GM21360 (cell line): ENCODE results near the gene ADGRG1.
"Not testable (repeated sequence)": the region's sequence is repeated elsewhere in the genome, so short reads cannot be mapped to it uniquely, and the experiment has no call there.

Experiments used
- ATAC-seq: cut with Tn5 transposase; IDR thresholded peaks from one replicate; pipeline ENCODE4 v1.9.1; 2021; ENCODE audit warnings: mild to moderate bottlenecking, moderate library complexity; ENCODE audit not compliant: unreplicated experiment

The ADGRG1 gene

DNA sequence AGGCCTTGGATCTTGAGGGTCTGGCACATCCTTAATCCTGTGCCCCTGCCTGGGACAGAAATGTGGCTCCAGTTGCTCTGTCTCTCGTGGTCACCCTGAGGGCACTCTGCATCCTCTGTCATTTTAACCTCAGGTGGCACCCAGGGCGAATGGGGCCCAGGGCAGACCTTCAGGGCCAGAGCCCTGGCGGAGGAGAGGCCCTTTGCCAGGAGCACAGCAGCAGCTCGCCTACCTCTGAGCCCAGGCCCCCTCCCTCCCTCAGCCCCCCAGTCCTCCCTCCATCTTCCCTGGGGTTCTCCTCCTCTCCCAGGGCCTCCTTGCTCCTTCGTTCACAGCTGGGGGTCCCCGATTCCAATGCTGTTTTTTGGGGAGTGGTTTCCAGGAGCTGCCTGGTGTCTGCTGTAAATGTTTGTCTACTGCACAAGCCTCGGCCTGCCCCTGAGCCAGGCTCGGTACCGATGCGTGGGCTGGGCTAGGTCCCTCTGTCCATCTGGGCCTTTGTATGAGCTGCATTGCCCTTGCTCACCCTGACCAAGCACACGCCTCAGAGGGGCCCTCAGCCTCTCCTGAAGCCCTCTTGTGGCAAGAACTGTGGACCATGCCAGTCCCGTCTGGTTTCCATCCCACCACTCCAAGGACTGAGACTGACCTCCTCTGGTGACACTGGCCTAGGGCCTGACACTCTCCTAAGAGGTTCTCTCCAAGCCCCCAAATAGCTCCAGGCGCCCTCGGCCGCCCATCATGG, 35.7 kb downstream of the ADGRG1 start:
- ATAC-seq, result no peak

DNA sequence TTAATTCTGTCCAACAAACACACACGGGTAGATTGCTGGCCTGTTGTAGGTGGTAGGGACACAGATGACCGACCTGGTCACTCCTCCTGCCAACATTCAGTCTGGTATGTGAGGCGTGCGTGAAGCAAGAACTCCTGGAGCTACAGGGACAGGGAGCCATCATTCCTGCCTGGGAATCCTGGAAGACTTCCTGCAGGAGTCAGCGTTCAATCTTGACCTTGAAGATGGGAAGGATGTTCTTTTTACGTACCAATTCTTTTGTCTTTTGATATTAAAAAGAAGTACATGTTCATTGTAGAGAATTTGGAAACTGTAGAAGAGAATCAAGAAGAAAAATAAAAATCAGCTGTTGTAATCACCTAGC, 36.2 kb downstream of the ADGRG1 start:
- no peak for ATAC-seq

DNA sequence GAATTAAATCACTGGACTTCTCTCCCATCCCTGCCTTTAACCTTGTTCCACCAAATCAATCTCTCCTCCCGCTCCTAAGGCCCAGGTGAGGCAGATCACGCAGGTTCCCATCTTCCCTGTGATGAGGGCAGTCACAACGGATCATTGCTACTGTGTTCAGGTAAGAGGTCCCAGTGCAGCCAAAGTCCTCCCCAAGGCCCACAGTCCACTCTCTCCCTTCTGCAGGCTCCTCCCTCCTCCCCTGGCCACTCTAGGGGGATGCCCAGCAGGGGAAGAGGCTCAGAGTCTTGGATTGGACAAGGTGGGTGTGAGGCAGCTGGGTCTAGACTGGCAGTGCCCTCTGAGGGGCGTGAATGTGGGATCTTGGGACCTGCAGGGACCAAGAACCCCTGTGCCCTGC, 37.1 kb downstream of the ADGRG1 start:
- no peak for ATAC-seq

DNA sequence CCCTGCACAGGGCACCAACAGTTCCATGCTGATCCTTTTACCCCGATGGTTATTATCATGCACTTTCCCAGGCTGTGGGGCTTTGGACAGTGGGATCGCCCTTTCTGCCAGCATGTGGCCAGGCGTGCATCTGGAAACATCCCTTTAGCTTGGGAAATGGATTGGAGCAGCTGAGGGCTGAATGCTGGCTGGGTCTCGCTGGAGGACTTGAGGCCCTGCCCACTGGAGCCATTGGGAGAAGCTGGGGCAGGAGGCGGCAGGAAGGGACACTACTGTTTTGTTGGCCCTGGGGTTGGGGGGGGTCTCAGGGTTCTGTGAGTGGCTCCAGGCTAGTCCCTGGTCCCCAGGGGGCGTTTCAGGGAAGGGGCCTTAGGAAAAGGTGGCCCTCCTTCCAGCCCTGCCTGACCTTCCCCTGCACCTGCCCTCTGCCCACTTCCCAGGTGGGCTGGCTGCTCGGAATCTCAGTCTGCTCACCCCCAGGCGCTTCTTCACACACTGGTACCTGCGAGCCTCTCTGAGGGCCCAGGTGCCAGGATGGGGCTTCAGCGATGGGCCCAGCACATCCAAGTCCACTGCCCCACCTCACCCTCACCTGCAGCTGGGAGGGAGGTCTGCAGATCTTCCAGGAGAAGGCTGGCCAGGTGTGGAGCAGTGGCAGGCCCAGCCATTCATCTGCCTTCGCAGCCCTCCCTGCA, 38.1 kb downstream of the ADGRG1 start:
- ATAC-seq, result no peak

DNA sequence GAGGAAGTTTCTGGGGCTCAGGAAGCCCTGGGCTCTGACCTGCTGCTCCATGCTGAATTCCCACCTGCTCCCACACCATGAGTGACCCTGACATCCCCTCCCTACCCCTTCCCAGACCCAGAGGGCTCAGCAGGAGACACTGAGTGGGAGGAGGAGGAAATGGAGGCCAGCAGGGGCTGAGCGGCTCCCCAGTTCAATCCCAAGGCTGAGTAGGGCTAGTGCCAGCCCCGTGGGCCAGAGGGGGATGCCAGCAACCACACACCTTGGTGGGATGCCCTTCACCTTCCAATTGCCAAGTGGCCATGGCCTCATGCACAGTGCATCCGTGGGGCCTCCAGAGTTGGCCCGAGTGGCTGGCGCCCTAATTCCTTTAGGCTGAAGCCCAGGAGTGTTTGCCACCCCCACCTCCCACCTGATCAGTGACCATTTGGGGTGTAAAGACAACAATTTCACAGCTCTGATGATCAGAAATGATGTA, 38.7 kb downstream of the ADGRG1 start:
- no peak for ATAC-seq

DNA sequence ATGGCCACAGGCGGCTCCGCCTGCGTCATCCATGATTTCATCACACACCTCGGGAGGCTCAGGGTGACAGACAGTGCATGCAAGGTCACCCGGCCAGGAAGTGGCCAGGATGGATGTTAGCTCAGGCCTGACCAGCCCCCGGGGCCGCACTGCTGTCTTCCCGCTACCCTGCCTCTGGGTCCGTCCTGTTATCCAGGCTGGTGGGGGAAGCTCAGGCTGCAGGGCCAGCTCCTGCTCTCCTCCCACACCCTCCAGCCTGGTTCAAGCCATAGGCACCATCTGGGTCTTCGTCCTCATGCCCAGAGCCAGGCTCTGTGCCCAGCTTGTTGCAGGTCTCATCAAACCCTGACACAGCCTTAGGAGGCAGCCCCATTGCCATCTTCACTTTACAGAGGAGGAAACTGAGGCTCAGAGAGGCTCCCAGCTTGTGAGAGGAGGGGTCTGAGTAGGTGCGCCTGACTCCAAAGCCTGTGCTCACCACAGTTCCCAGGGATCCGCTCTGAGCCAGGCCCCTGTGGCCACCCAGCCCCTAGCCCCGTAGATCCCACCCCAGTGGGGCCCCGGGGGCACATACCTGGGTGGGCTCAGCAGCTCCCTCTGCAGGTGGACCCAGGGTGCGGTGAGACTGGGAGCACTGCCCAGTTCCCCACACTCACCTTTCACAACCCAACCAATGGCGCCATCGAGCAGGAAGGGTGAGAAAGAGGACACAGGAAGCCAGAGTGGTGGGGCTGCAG, 39.3 kb downstream of the ADGRG1 start:
- no peak for ATAC-seq

DNA sequence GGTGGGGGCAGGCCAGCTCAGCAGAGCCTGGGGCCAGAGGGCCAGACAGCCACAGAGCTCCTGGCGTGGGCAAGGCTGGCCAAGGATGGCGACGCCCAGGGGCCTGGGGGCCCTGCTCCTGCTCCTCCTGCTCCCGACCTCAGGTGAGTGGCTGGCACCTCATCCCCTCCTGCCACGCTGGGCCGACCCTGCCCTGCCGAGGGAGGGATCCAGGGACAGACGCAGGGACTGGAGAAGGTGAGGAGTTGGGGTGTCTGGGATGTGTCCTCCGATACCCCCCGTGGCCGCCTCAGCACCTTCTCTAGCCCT, 39.8 kb downstream of the ADGRG1 start, which contains the start of gene ADGRG3:
TSS of gene ADGRG3 (plus strand) at position 44 of the 309 bp plus-strand sequence. CDS start at position 86, 42 bp downstream.
- no peak for ATAC-seq

DNA sequence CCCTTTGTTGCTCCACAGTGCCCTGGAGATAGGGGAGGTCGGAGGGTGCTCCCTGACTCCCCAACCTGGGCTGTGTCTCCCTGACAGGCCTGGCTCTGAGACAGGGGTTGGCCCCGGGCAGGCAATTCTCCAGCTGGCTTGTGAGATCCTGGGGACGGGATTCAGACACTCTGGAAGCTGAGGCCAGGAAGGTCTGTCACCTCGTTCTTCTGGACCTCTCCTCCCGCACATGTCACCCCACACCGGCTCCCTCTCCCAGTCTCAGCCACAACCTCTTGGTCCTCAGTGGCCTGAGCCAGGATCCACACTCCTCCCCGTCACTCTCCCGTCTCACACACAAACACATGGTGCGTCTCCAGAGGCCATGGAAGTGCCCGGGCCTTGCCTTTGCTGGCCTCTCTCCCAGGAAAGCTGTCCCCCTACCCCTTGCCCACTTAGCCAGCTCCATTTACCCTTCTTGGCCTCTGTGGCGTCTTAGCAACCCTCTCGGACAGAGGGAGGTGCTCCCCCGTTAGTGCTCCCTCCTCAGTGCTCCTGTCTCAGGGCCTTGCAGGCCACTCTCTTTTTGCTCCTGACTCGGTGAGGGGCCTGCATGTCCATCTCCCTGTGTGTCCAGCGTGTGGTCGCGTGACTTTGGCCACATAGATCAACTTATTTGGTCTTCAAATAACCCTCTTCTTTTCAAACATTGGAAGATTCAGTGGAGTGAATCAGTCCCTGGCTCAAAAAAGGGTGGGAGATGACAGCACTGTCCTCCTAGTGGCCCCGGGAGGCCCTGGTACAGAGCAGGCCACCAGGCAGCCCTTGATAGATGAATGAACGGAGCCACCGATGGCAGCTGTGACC, 40.4 kb downstream of the ADGRG1 start:
- ATAC-seq, result no peak

DNA sequence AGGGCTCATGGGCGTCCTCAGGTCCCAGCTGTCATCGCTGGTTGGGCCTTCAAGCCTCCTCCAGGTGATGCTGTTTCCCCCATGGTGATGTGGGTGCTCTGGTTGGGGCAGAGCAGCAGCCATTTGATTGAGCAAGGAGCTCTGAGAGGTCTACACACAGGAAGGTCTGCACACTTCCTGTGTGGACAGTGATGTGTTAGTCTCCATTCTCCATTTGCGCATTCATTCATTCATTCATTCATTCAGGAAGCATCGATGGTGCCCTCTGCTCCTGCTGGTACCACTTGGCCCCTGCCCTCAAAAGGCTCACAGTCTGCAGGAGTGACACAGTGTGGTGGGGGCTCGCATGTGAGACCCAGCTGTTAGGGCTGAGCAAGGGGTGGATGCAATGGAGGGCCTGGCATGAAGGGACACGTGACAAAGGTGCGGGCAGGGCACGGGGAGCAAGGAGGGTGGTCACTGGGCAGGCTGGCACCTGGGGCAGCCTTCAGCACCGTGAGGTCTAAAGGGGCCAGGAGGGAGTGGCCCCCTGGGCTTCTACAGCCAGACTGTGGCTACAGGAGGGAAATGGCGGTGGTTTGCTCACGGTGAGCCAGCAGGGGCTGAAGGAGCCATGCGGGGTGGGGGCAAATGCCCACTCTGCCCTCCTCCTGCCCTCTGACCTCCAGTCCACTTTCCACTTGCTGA, 41.2 kb downstream of the ADGRG1 start:
- no peak for ATAC-seq

DNA sequence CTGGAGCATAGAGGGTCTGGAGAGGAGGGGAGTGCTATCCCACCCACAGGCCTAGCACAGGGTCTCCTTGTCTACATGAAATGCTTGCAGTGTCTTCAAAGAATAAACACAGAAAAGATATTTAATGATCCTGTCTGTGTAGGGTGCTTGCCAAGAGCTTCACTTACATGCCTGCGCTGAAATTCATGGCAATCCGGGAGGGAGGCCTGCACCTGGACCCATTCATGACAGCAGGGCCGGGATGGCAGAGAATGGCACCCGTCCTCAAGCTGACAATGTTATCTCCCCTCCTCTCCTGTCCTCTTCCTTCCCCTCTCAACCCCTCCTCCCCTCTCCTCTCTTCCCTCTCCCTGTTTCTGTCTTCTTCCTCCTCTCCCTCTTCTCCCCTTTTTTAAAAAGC, 41.8 kb downstream of the ADGRG1 start:
- no peak for ATAC-seq

DNA sequence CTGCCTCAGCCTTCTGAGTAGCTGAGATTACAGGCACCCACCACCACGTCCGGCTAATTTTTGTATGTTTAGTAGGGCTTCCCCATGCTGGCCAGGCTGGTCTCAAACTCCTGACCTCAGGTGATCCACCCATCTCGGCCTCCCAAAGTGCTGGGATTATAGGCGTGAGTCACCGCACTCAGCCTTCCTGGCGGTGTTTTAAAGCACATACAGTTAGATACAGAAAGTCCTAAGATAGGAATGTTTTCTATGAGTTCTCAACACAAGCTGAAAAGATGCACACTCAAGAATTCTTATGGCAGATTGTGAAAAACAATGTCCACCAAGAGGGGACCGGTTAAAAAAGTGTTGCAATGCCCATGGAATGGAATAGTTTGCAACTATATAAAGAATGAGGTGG, 43.0 kb downstream of the ADGRG1 start:
- not testable (repeated sequence) for ATAC-seq

DNA sequence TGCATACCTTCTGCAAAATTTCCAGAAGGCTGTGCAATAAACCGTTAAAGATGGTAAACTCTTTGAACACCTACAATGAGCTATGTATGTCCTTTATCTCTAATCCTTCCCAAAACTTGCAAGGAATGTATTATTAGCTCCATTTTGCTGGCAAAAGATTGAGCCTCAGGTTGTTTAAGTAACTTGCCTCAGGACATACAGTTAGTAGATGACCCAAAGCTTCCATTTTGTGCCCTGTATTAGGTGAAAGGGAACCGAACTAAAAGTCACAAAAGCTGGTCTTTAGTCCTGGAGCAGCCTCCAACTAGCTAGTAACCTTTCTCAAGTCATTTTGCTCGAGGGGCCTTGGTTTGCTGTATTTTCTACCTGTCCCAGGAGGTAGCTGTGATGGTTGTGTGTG, 44.0 kb downstream of the ADGRG1 start:
- no peak for ATAC-seq

DNA sequence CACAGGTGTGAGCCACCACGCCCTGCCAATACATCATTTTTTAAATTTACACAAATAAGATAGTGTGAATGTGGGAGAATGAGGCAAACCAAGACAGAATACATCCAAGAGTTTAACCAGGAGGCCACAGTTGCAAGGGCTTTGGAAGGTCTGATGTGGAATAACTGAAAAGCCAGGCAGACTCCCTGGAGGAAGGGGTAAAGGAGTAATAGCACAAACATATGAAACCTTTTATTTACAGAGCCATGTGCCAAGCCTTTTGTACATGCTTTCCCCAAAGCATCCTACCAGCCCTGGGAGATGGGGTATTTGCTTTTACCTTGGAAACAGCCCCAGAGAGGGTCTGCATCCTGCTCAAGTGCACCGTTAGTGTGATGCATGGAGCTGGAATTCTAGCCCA, 44.4 kb downstream of the ADGRG1 start:
- ATAC-seq, result no peak

DNA sequence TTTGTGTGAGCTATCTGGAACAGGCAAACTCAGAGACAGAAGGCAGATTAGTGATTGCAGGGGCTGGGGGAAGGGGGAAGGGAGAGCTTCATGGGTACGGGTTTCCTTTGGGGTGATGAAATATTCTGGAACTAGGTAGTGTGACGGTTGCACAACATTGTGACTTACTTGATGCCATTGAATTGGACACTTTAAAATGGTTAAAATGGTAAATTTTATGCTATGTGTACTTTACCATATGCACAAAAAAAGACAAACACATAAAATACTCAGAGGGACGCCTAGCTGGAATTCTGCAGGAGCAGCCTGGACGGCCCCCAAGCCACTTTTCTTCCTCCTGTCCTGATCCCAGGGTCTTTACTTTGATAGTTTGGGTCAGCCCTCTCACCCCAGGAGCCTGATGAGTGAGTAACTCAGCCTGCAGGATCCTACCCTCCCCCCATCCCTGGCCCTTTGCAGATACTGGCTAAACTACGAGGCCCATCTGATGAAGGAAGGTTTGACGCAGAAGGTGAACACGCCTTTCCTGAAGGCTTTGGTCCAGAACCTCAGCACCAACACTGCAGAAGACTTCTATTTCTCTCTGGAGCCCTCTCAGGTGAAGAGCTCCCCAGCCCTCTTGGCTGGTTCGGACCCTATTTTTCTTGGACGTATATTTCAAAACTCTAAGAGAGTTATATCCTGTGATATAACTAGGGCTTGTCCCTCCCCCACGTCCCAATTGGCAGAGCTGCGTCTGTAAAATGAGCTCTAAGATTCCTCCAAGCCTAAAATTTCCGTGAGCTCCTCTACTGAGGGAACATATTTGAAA, 47.5 kb downstream of the ADGRG1 start:
- no peak for ATAC-seq

DNA sequence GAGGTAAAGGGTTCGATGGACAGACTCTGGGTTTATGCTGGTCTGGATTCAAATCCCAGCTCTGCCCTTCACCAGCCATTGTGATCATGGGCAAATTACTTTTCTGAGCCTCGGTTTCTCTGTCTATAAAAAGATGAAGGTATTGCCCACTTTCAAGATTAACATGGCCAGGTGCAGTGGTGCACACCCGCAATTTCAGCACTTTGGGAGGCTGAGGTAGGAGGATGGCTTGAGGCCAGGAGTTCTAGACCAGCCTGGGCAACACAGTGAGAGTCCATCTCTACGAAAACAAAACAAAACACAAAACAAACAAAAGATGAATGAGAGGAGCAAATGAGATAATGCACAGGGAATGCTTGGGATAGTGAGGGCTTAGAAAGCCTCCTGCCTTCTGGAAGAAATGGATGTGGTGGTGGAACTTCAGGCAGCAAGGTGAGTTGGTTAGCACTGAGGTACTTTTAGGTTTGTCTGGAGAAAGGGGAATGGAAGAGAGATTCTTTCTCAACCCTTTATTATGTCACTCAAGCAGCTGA, 48.2 kb downstream of the ADGRG1 start:
- ATAC-seq, result no peak

DNA sequence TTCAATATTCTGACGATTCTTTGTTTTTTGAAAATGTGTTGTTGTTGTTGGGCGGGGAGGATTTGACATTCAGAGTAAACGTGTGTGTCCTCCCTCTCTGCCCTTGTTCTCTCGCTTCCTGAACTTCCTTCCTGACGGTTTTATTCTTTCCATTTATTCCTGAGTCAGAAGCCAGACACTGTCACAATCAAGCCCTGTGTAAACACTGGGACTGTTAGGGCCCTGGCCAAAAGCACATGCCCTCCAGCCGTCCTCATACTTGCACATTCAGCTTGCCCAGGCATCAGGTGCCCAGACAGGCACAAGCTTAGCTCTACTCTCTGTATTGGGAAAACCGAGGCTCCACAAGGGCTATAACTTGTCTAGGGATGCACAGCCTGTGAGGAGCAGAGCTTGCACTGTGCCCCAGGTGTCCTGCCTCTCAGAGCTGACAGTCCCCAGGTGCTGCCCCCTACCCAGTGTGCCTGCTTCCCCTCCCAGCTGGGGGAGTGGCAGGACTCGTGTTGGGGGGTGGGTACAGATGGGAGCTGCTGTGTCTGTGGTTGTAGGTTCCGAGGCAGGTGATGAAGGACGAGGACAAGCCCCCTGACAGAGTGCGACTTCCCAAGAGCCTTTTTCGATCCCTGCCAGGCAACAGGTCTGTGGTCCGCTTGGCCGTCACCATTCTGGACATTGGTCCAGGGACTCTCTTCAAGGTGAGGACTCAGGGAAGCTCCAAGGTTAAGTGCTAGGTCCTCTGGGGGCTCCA, 49.4 kb downstream of the ADGRG1 start:
- ATAC-seq, result no peak

DNA sequence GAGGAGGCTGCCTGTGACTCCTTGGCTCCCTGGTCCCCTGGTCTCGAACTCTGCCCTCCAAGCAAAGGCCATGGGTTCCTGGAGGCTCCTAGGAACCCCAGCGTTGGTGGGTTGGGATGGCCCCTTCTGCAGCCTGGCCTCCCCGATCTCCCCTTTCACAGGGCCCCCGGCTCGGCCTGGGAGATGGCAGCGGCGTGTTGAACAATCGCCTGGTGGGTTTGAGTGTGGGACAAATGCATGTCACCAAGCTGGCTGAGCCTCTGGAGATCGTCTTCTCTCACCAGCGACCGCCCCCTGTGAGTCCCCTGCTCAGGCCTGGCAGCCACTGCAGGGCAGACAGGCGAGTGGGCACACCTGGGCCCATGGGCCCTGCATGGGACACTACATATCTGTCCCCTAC, 50.6 kb downstream of the ADGRG1 start:
- no peak for ATAC-seq

DNA sequence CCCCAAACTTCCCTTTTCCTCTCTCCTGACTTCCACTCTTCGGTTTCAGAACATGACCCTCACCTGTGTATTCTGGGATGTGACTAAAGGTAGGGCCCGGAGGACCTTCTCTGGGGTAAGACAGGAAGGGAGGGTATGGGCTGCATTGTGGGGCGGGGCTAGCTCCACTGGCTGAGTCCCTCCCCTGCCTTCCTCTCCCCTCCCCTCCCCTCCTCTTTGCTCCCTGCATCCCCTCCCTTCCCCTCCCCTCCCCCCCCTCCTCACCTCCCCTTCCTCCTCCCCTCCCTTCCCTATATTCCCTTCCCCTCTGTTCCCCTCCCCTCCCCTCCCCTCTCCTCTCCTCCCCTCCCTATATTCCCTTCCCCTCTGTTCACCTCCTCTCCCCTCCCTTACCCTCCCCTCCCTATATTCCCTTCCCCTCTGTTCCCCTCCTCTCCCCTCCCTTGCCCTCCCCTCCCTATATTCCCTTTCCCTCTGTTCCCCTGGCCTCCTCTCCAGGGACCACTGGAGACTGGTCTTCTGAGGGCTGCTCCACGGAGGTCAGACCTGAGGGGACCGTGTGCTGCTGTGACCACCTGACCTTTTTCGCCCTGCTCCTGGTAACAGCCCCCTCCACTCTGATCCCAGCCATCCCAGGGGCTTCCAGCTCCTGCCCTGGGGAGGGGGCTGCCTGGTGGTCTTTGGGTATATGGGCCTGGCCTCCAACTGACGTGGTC, 51.5 kb downstream of the ADGRG1 start:
- no peak for ATAC-seq
